ENCODE data around the gene GATA5. TPM values are rescaled to one million over a fixed set of nuclear protein-coding genes. Genes with fewer than 3 reads are reported as not detected.

The GATA5 gene
- total and polyA plus RNA-seq, 10 of the 15 experiments (the other 5 are each of a cell fraction or from before 2014, with no cell fraction given) = not detected

- no TSS peak for BruUV-seq (replicated peaks)
- no peak for FAIRE-seq
These were observed 8.8 kb downstream of the GATA5 start for GRCh38 chr20:62466806-62467537.

More at GRCh38 chr20:62466806-62467537, 8.8 kb downstream of the GATA5 start:
- no peak overlapping the region for H3K9ac ChIP-seq (ENCODE audit: control insufficient read depth, insufficient read depth, low read length)
- DNase-seq (ENCODE audit: low read depth, low spot score) = no peak
- H3K36me3 ChIP-seq (ENCODE audit: control insufficient read depth in 2 of 2, insufficient read depth in 2 of 2, low read length in 1 of 2) = no peaks in the 10 kb centered on the region
- H3K4me2 ChIP-seq (ENCODE audit: control insufficient read depth, insufficient read depth) = no peak overlapping the region
- H4K20me1 ChIP-seq (ENCODE audit: control insufficient read depth, insufficient read depth) = no peaks in the 10 kb centered on the region
- intact Hi-C loops (cut with micrococcal nuclease; ENCODE audit: unreplicated experiment) (no loop called here), in situ Hi-C loops (cut with MboI) (no loop called here)
- WGBS (ENCODE audit: insufficient coverage, insufficient replicate concordance, low lambda C conversion rate, missing lambda C conversion rate) = 38% methylated on average over 19 of the region's 19 CpGs
- ATAC-seq = no peak
- SMC1A ChIA-PET (ENCODE audit: uncharacterized antibody, unreplicated experiment) = interaction anchor here (0.8 kb wide), 1 partner anchor 80 kb away, joined by 3 read pairs; the partner anchor contains the start of gene RPS21
- H3K79me2 ChIP-seq (ENCODE audit: control insufficient read depth, insufficient read depth, low read length) = no peaks in the 10 kb centered on the region
- no peaks in the 10 kb centered on the region for H3K9me3 ChIP-seq (replicated peaks; ENCODE audit: control insufficient read depth, insufficient read depth, low read length)
- RAD21 ChIA-PET (ENCODE audit: unreplicated experiment) = no interaction called here
- peaks cover 0 to 2% of the 10 kb centered on the region in 2 experiments; a peak in 1 of 4 replicates for H3K27me3 ChIP-seq (replicated peaks in 1 of 2; ENCODE audit: control insufficient read depth in 2 of 2, insufficient read depth in 2 of 2, low read length in 1 of 2)
- H3K4me1 ChIP-seq (ENCODE audit: control insufficient read depth, insufficient read depth, low read length) = no peaks in the 10 kb centered on the region
- H3K4me3 ChIP-seq = no peak overlapping the region
- CTCF ChIA-PET = no interaction called here
- no peak overlapping the region for H3K27ac ChIP-seq (ENCODE audit: control insufficient read depth, insufficient read depth)
- POLR2A ChIA-PET = no interaction called here
- no peak overlapping the region for H2AFZ ChIP-seq (ENCODE audit: control insufficient read depth, low read depth, low read length)
- TF ChIP-seq EZH2 (IDR thresholded peaks at IDR 0.05; ENCODE audit: borderline replicate concordance, control insufficient read depth, low read depth, low read length) (no peak), ZBTB33 (IDR thresholded peaks at IDR 0.05) (no peak), SRF (IDR thresholded peaks at IDR 0.05; ENCODE audit: low read depth in 2 of 2, low read length in 2 of 2) (no peak), SIN3A (IDR thresholded peaks at IDR 0.05; ENCODE audit: low read depth, low read length) (no peak), RFX5 (IDR thresholded peaks at IDR 0.05; ENCODE audit: low read depth, low read length) (no peak), EP300 (IDR thresholded peaks at IDR 0.05; ENCODE audit: borderline replicate concordance in 1 of 2, control insufficient read depth in 1 of 2, low read depth in 2 of 2, low read length in 2 of 2) (no peak), SMAD5 (IDR thresholded peaks at IDR 0.05; ENCODE audit: low read depth) (no peak), ETV6 (conservative IDR thresholded peaks at IDR 0.05 in 1 of 2, IDR thresholded peaks at IDR 0.05 in 1 of 2; ENCODE audit: borderline replicate concordance in 1 of 2, low read depth in 1 of 2) (no peak), SMARCA5 (IDR thresholded peaks at IDR 0.05) (no peak)
